ENCODE measurements around the gene FAM83E. TPM values are rescaled to one million over a fixed set of nuclear protein-coding genes. Genes with fewer than 3 reads are reported as not detected.

FAM83E gene
- total and polyA plus RNA-seq, 2 of the 8 experiments (the other 6 are each of a cell fraction or from before 2014, with no cell fraction given): 1.8 to 5.3 TPM

- Histone ChIP-seq H3K4me2 (ENCODE audit: insufficient read depth in 1 of 2, low read depth in 2 of 2, low read length in 2 of 2) (no peak overlapping the region), H4K91ac (replicated peaks; ENCODE audit: insufficient read length, low read length) (no peak overlapping the region), H4K8ac (ENCODE audit: extremely low read depth, insufficient read depth, low read length) (no peak overlapping the region), H3K36me3 (ENCODE audit: control insufficient read depth in 2 of 4, insufficient read depth in 4 of 4, low read length in 3 of 4) (no peaks in the 10 kb centered on the region), H3K4ac (replicated peaks; ENCODE audit: insufficient read length, low read depth, low read length) (no peak overlapping the region), H2AK5ac (ENCODE audit: low read depth, low read length) (no peak overlapping the region), H3K9me3 (ENCODE audit: insufficient read depth in 2 of 2, low read depth in 1 of 2, low read length in 1 of 2) (no peaks in the 10 kb centered on the region), H4K5ac (ENCODE audit: insufficient read length, low read depth, low read length) (no peak overlapping the region), H3K27me3 (replicated peaks in 1 of 4; ENCODE audit: control insufficient read depth in 3 of 4, extremely low read depth in 1 of 4, insufficient read depth in 3 of 4, low read length in 3 of 4) (no peaks in the 10 kb centered on the region; a peak in 1 of 7 replicates), H2BK120ac (replicated peaks; ENCODE audit: low read depth, low read length) (no peak overlapping the region), H4K20me1 (replicated peaks in 1 of 2; ENCODE audit: control insufficient read depth in 1 of 2, insufficient read depth in 2 of 2, low read length in 2 of 2) (no peaks in the 10 kb centered on the region), H2BK12ac (ENCODE audit: low read depth, low read length) (no peak overlapping the region), H3K4me1 (replicated peaks in 1 of 4; ENCODE audit: control insufficient read depth in 3 of 4, insufficient read depth in 4 of 4, low read length in 3 of 4) (peaks cover 0 to 5% (median 3%) of the 10 kb centered on the region in 4 experiments; a peak in 3 of 7 replicates), H2BK20ac (ENCODE audit: low read length) (no peak overlapping the region), H2BK5ac (ENCODE audit: low read depth, low read length) (no peak overlapping the region), H3K18ac (ENCODE audit: extremely low read depth, low read length) (no peak overlapping the region), H3K23ac (ENCODE audit: insufficient read length) (no peak overlapping the region), H3K4me3 (ENCODE audit: extremely low read depth in 1 of 4, insufficient read depth in 2 of 4, low read depth in 3 of 4, low read length in 4 of 4) (no peak overlapping the region), H3K14ac (ENCODE audit: insufficient read length) (no peak overlapping the region), H3K23me2 (ENCODE audit: low read depth, low read length) (no peaks in the 10 kb centered on the region), H2AFZ (ENCODE audit: low read length) (no peak overlapping the region), H2BK15ac (ENCODE audit: low read length) (no peak overlapping the region), H3K79me1 (ENCODE audit: low read depth, low read length) (no peaks in the 10 kb centered on the region), H3K56ac (replicated peaks; ENCODE audit: insufficient read length, low read depth, low read length) (no peak overlapping the region), H3K9ac (replicated peaks in 1 of 4; ENCODE audit: extremely low read depth in 1 of 4, low read depth in 3 of 4, low read length in 3 of 4) (no peak overlapping the region), H3K27ac (ENCODE audit: low read depth, low read length) (no peak overlapping the region), H3K79me2 (ENCODE audit: control insufficient read depth in 1 of 2, insufficient read depth in 2 of 2, low read length in 2 of 2) (no peaks in the 10 kb centered on the region)
- WGBS, 2 experiments (ENCODE audit: extremely low coverage in 1 of 2, insufficient coverage in 1 of 2, insufficient read length in 1 of 2, insufficient replicate concordance in 2 of 2, low coverage in 1 of 2, low lambda C conversion rate in 2 of 2, missing lambda C conversion rate in 1 of 2): 88% methylated on average over 11 of the region's 23 CpGs; no CpG with 5 or more reads in 1 of the 2 experiments
- no peak for FAIRE-seq
- CTCF ChIA-PET (ENCODE audit: partially characterized antibody): interaction anchor here (0.6 to 1.0 kb wide), 3 partner anchors 11 to 69 kb away, joined by 3 read pairs; no protein-coding TSS in a partner anchor
- POLR2A ChIA-PET (ENCODE audit: partially characterized antibody): interaction anchor here (1.2 to 2.0 kb wide), 2 partner anchors 66 to 83 kb away, joined by 3 to 5 read pairs; no protein-coding TSS in a partner anchor
- DNase-seq (ENCODE audit: low read depth in 1 of 2, low spot score in 2 of 2): no peak
- TF ChIP-seq EP300 (IDR thresholded peaks at IDR 0.05; ENCODE audit: borderline replicate concordance in 1 of 2, low read depth in 2 of 2, low read length in 2 of 2): no peak
- no peak for TF ChIP-seq SIX5 (IDR thresholded peaks at IDR 0.05; ENCODE audit: low read depth, low read length)
- no peak for TF ChIP-seq CBX5 (IDR thresholded peaks at IDR 0.05; ENCODE audit: low read depth, low read length)
- TF ChIP-seq SP2 (IDR thresholded peaks at IDR 0.05; ENCODE audit: low read length): no peak
- no peak for TF ChIP-seq RAD21 (IDR thresholded peaks at IDR 0.05 in 1 of 2, conservative IDR thresholded peaks at IDR 0.05 in 1 of 2; ENCODE audit: low read depth in 2 of 2, low read length in 2 of 2)
- no peak for TF ChIP-seq ATF2 (IDR thresholded peaks at IDR 0.05; ENCODE audit: low read length)
- TF ChIP-seq JUND (IDR thresholded peaks at IDR 0.05; ENCODE audit: low read length): no peak
- no peak for TF ChIP-seq SAP30 (IDR thresholded peaks at IDR 0.05; ENCODE audit: insufficient read depth, insufficient replicate concordance, low read length)
- TF ChIP-seq BRCA1 (IDR thresholded peaks at IDR 0.05; ENCODE audit: low read depth, low read length): no peak
- TF ChIP-seq CTBP2 (IDR thresholded peaks at IDR 0.05; ENCODE audit: borderline replicate concordance, insufficient read depth, insufficient read length, low read length): no peak
Observed at GRCh38 chr19:48575931-48576622, 38.8 kb downstream of the FAM83E start.
